HT1080 (cell line): Measurements from ENCODE around the gene CGNL1. TPM values are rescaled to one million over a fixed set of nuclear protein-coding genes. Genes with fewer than 3 reads are reported as not detected.

Source experiments
- DNase-seq: peaks from one replicate; pipeline ENCODE4 v3.0.0-alpha.2; 2015; ENCODE audit warnings: low read depth
- total RNA-seq: library from RNA; depleted of rRNA; stranded (reverse); fragments of >200 nt; shearing (Covaris generic); gene quantifications from 2 replicates; pipeline ENCODE4 v1.2.3, GENCODE V29; 2014

Gene CGNL1
- total RNA-seq, 1 experiment from 2014 or later: 2.3 TPM

- no peak for DNase-seq
Measured at GRCh38 chr15:57565311-57565710, 189.0 kb downstream of the CGNL1 start.

- DNase-seq: no peak
Measured at GRCh38 chr15:57566834-57567233, 190.5 kb downstream of the CGNL1 start.

DNA sequence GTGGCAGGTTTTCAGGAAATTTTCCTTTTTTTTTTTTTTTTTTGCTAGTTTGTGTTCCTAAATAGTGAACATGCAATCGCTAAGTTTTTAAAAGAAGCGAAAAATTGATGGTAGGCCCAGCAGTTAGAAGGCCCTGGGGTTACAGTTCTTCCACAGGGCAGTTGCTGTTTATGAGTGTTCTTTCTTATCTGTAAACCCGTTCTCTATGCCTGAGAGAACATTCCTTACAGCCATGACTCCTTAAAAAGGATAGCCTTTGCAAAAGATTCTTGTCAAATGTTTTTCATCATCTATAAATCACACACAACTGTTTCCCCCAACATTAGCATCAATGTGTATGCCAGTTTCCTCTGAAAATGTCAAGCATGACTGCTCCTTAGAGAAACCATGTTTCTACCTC lies 191.6 kb downstream of the CGNL1 start:
- no peak for DNase-seq

DNA sequence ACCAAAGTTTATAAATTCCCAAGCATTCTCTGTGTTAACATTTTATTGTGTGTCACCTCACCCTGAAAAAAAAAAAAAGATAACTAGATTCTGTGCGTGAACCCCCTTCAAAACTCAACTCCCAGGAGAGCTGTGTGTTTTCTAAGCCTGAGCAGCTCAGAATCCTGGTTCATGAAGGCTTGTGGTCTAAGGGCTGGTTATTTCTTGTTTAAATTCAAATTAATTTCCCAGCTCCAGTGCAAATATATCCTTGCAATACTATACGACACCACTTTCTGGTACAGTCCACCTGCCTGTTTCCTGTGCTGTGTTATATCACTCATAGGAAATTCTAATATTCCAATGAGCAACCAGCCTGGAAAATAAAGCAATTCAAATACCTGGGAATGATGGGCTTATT lies 192.0 kb downstream of the CGNL1 start:
- no peak for DNase-seq

DNA sequence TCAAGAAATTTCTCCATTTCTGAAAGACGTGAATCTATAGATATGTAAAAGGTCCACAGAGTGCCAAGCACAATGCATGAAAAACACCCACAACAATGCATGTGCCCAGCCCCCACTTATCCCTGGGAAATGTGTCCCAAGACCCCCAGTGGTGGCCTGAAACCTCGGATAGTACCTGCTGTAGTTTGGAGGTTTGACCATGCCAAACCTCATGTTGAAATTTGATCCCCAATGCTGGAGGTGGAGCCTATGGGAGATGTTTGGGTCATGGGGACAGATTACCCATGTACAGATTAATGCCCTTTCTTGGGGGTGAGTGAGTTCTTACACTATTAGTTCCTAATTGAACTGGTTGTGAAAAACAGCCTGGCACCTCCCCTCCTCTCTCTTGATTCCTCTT lies 194.0 kb downstream of the CGNL1 start:
- DNase-seq: no peak

GRCh38 chr15:57570994-57571393 lies 194.7 kb downstream of the CGNL1 start:
- DNase-seq: peak; percentile 79

DNA sequence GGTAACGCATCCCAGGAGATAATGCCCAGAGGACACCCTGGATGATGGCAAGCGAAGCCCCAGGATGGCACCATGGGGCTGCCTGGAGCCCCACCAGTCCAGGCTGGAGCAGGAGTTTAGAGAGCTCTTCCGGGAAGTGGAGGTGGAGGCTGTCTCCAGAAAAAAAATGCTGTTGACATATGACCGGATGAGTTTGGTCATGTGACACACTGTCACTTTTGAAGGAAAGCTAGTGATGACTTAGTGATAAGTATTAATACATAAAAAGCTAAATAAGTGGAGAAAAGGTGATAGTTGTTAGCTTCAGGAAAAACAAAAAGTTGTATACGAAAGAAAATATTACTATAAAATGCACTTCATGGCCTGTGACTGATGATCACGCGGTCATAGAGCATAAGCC lies 195.4 kb downstream of the CGNL1 start:
- DNase-seq: no peak

GRCh38 chr15:57572468-57572867 lies 196.2 kb downstream of the CGNL1 start:
- DNase-seq: no peak

GRCh38 chr15:57573151-57573550 lies 196.8 kb downstream of the CGNL1 start:
- DNase-seq: no peak

- DNase-seq: no peak
Measured at GRCh38 chr15:57575363-57575762, 199.1 kb downstream of the CGNL1 start.

- DNase-seq: no peak
Measured at GRCh38 chr15:57578288-57578900, 202.1 kb downstream of the CGNL1 start.

DNA sequence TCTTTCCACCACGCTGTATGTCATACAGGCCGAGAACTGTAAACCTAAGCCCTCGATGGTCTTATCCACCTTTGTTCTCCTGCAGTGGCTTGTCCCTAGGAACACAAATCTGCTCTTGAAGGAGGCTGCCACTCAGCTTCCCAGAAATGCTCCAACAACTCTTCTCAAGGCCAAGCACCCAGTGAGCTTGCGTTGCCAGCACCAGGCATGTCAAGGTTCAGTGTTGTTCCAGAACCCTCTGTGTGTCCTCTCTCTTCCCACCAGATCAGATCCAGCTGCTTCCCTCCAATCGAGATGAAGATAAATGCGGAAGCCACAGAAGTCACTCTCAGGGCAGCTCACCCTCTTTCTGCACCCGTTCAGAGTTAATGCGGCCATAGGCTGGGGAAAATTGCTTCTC lies 204.1 kb downstream of the CGNL1 start:
- no peak for DNase-seq

GRCh38 chr15:57580866-57581265 lies 204.6 kb downstream of the CGNL1 start:
- DNase-seq: no peak

- no peak for DNase-seq
Measured at GRCh38 chr15:57582090-57582489, 205.8 kb downstream of the CGNL1 start.

DNA sequence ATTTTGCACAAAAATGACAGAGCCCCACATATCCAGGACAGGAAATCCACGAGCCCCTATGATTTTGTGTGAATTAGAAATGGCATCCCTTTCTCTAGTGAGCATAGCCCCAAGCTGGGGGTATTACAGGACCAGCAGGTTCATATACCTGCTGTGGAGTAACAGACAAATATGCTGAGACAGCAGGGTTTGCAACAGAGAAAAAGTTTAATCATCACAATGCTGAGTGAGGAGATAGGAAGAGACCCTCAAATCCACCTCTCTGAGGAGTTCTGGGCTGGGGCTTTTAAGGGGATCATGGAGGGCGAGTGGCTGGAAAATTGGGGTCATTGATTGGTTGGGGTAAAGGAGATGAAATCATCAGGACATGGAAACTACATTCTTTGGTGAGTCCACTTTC lies 207.0 kb downstream of the CGNL1 start:
- DNase-seq: no peak

DNA sequence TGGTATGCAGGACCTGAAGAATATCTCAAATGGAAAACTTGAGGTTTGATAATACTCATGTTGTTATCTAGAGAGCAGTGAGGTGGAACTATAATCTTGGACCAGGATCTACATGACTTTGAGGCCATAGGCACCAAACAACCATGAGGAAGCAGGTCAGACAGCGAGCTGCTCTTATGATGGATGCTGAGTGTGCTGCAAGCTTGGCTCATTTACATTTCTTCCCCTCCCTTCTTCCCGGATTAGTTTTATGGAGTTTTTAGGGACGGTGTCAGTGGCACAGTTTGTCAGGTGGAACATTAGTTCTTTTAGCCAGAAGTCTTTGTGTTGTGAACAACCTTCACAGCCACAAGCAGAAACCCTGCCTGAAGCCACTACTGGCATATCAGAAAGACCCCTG lies 207.4 kb downstream of the CGNL1 start:
- DNase-seq: no peak

DNA sequence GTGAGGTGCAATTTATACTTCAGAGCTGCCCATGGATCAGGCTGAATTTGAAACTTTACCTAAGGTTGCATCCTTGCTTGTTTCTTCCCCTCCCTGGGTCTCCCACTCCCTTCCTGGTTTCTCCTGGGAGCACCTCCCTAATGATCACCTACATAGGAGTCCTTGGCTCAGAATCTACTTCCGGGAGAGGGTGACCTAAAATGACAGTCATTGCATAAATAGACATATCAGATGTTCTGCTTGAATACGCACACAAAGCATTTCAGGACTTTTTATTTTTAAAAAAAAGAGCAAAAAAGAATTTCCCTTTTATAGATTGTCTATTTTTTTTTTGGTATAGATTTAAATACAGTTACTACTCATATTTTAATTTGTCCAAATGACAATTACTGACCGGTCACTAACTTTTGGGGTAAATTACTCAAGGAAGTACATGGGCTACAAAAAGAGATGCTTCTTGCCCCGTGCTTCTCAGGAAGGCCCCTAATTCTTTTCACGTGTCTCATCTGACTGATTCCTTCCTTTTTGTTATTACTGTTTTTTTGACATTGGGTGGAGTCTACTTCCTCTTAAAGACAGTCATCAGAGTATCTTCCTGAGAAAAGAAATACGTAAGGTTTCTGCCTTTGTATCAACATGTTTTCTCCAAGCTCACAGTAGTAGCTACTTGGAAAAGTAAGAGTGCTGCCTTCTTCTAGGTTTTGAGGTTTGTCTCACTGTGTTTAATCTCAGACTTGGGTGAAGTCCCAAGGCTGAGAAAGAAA lies 210.5 kb downstream of the CGNL1 start:
- DNase-seq: peak; percentile 77

GRCh38 chr15:57589281-57589680 lies 213.0 kb downstream of the CGNL1 start:
- DNase-seq: peak; percentile 7

- no peak for DNase-seq
Measured at GRCh38 chr15:57589754-57590153, 213.4 kb downstream of the CGNL1 start.

DNA sequence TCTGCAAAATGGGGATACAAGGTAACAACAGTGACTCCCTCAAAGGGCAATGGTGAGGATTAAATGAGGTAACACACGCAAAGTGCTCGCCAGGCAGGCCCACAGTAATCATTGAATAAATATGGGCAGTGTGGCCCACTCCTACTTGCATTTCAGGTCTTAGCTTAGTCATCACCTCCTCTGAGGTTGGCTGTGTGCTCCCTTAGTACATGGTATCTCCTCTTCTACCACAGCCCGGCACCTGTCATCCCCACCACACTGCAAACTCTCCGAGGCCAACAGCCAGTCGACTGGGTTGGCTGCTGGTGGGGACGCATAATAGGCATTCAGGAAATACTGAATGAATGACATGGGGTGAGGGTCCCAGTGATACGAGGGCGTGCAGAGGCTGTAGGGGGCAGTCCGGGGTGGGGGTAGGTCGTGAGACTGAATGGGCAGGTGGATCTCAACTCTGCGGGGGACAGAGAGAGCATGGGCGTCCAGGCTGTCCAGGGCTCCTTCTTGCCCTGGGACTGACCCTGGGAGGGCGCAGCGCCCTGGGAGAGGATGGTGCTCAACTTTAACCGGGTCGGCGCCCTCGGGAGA lies 215.0 kb downstream of the CGNL1 start:
- no peak for DNase-seq

GRCh38 chr15:57591822-57592367 lies 215.6 kb downstream of the CGNL1 start, which contains the start of gene MYZAP:
TSS of gene MYZAP (plus strand) at chr15:57591904. CDS start at chr15:57592035, 131 bp downstream.
- peak; percentile 18 for DNase-seq

DNA sequence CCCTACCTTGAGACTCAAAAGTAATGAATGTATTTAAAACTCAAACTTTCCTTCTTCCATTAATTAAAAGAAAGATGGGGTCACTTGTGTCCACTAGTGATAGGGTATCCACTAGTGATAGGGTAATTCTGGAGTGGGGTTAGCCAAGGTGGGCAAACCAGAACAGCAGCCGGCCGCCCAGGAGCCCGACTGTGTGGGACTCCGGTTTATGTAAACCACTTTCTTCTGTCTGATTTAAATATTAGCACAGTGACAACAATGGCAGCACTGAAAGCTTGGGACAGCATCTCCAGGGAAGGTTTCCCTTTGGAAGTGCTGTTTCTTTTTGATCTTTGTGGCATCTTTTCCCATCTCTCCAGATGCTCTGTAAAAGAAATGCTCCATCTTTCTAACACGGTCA lies 216.1 kb downstream of the CGNL1 start:
- DNase-seq: no peak
